Ramos (cell line): ENCODE results near the gene MICB.
"Not testable (repeated sequence)": the region's sequence is repeated elsewhere in the genome, so short reads cannot be mapped to it uniquely, and the experiment has no call there.

Experiments used
- in situ Hi-C: fragments of 300-500 bp; cut with MboI; formaldehyde crosslinking; loops from one replicate; pipeline ENCODE4 v1.14.3; 2022; ENCODE audit warnings: low sequenced_read_pairs; ENCODE audit not compliant: unreplicated experiment

MICB gene

GRCh38 chr6:31497531-31498476 lies at the start of gene MICB:
Gene MICB (plus strand): TSS chr6:31498145. CDS start chr6:31498194, 49 bp downstream.
- in situ Hi-C loops: no loop called here

GRCh38 chr6:31450751-31451150 lies 47.2 kb upstream of the MICB start:
- in situ Hi-C loops: no loop called here

GRCh38 chr6:31452859-31453258 lies 45.1 kb upstream of the MICB start:
- in situ Hi-C loops: no loop called here

GRCh38 chr6:31453259-31453658 lies 44.7 kb upstream of the MICB start:
- in situ Hi-C loops: no loop called here

GRCh38 chr6:31459864-31460263 lies 38.1 kb upstream of the MICB start:
- in situ Hi-C loops: not testable (repeated sequence)

GRCh38 chr6:31460361-31461025 lies 37.5 kb upstream of the MICB start:
- in situ Hi-C loops: no loop called here

- in situ Hi-C loops: no loop called here
Observed at GRCh38 chr6:31462026-31462963, 35.6 kb upstream of the MICB start.

- in situ Hi-C loops: no loop called here
Observed at GRCh38 chr6:31462964-31463870, 34.7 kb upstream of the MICB start.

GRCh38 chr6:31464252-31465184 lies 33.4 kb upstream of the MICB start:
- in situ Hi-C loops: no loop called here

GRCh38 chr6:31465185-31465536 lies 32.8 kb upstream of the MICB start:
- in situ Hi-C loops: no loop called here

- in situ Hi-C loops: no loop called here
Observed at GRCh38 chr6:31465718-31466117, 32.2 kb upstream of the MICB start.

- in situ Hi-C loops: no loop called here
Observed at GRCh38 chr6:31466466-31466865, 31.5 kb upstream of the MICB start.

- in situ Hi-C loops: no loop called here
Observed at GRCh38 chr6:31467151-31467550, 30.8 kb upstream of the MICB start.

GRCh38 chr6:31468311-31468710 lies 29.6 kb upstream of the MICB start:
- in situ Hi-C loops: no loop called here

GRCh38 chr6:31470801-31471200 lies 27.1 kb upstream of the MICB start:
- in situ Hi-C loops: no loop called here

GRCh38 chr6:31471711-31472110 lies 26.2 kb upstream of the MICB start:
- in situ Hi-C loops: no loop called here

- in situ Hi-C loops: no loop called here
Observed at GRCh38 chr6:31472259-31472658, 25.7 kb upstream of the MICB start.

- in situ Hi-C loops: no loop called here
Observed at GRCh38 chr6:31473244-31473643, 24.7 kb upstream of the MICB start.
